Right ventricle myocardium inferior (tissue), 1 donor: Measurements from ENCODE around the gene PPTC7. TPM values are rescaled to one million over a fixed set of nuclear protein-coding genes. Genes with fewer than 3 reads are reported as not detected.
A peak's percentile ranks its signal among the peaks of the same experiment; 100 is the strongest.
"Not testable (repeated sequence)": the region's sequence is repeated elsewhere in the genome, so short reads cannot be mapped to it uniquely, and the experiment has no call there.

Experiments used
- ATAC-seq: fragments of 200-7000 bp; cut with Tn5 transposase; one replicate; pipeline ENCODE4 v1.9.1; 2020; ENCODE audit warnings: mild to moderate bottlenecking, moderate library complexity
- DNase-seq: peaks from one replicate; pipeline ENCODE4 v3.0.0; 2021; ENCODE audit errors: missing footprints
- intact Hi-C: fragments of 100-400 bp; cut with DNase I; formaldehyde crosslinking; loops from one replicate; pipeline ENCODE4 v1.11.0; 2022
- long read RNA-seq: library from polyadenylated mRNA; unstranded; transcript quantifications from one replicate; pipeline ENCODE4 v2.0.0, GENCODE V29; 2021
- total RNA-seq: library from RNA; stranded (reverse); fragmentation: NEBNext Ultra II Directional; extraction: Animal tissue kit (Norgen Biotek cat#: 25700); gene quantifications from one replicate; pipeline ENCODE4 v1.2.1, GENCODE V29; 2021
- donor health status: DM: no; HTN: yes; CAD: no; lungs with severe emphysema.

Gene PPTC7
- 99.2 TPM for total RNA-seq
- long read RNA-seq, full-length matches to known transcripts, result 7 of 18 reads
- long read RNA-seq, partial matches to known transcripts, result 1 of 18 reads
- long read RNA-seq, other reads (novel, unspliced or antisense), result 10 of 18 reads

GRCh38 chr12:110583137-110584059 is at the start of gene PPTC7:
TSS of gene PPTC7 (minus strand) at chr12:110583318. CDS start at chr12:110583031, 287 bp downstream.
- ATAC-seq (peak; percentile 97), DNase-seq (peak; percentile 99)
- intact Hi-C loops, result loop anchor here (2.0 kb wide), 1 partner anchor 47 kb away; no protein-coding TSS in a partner anchor

DNA sequence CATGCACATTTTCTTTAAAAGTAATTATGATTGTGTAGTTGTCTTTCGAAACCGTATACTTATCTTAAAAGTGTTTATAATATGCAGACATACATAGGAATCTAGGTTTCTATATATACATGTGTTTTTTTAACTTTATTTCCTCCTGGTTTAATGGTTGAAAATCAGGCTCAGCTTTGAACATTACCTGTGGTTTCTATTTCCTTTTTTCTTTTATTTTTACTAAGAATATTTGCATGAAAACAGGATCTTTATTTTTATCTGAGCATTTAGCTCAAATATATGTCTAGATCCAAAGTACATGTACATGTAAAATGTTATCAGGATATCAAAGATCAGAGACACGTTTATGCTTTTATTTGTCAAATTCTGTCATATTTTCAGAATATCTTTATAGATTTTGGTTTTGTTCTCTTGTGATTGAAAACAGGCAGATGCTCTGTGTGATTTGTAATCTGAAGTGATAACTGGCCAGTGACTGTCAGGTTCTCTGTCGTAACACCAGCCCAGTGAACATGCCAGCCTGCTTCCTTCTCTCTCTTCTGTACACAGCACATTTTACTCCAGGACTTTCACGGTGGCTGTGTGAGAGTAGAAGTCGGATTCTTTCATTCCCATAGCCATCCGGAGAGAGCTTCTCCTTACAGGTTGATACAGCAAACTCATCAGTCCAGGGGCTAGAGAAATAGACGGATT is 44.5 kb upstream of the PPTC7 start:
- ATAC-seq (no peak), DNase-seq (no peak)
- intact Hi-C loops, result no loop called here

DNA sequence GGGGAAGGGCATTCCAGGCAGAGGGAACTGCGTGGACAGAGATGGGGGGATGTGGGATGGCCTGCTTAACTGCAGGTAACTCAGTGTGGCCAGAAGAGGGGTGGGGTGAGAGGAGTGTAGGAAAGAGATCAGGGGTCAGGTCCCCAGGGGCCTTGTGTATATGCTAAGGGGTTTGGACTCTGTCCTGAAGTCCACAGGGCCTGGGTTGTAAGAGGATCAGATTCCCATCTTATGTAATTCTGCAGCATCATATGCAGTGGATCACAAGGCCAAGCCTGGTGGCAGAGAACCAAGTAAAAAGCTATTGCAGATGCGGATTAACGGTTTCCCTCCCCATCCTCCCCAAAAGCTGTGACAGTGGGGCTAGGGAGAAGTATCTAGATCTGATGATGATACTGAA is 39.5 kb upstream of the PPTC7 start:
- intact Hi-C loops, result loop anchor here (5.0 kb wide), 1 partner anchor 205 kb away; no protein-coding TSS in a partner anchor
- DNase-seq (no peak), ATAC-seq (no peak)

- intact Hi-C loops, result no loop called here
- ATAC-seq, result no peak
Observed at GRCh38 chr12:110619534-110619953, 36.4 kb upstream of the PPTC7 start.

GRCh38 chr12:110616471-110617115 is 33.5 kb upstream of the PPTC7 start:
- intact Hi-C loops, result no loop called here
- DNase-seq, result no peak
- ATAC-seq, result no peak

More at GRCh38 chr12:110619534-110619953, 36.4 kb upstream of the PPTC7 start:
- no peak for DNase-seq

GRCh38 chr12:110615171-110615570 is 32.1 kb upstream of the PPTC7 start:
- no peak for DNase-seq
- intact Hi-C loops, result loop anchor here (2.0 kb wide), 1 partner anchor 26 kb away; no protein-coding TSS in a partner anchor
- no peak for ATAC-seq

- DNase-seq (peak; percentile 99), ATAC-seq (peak; percentile 99)
- intact Hi-C loops, result loop anchor here (2.0 to 5.0 kb wide), 2 partner anchors 27 to 83 kb away; no protein-coding TSS in a partner anchor
Observed at GRCh38 chr12:110613771-110614684, 30.9 kb upstream of the PPTC7 start, which contains the start of gene TCTN1. TSS of gene TCTN1 (plus strand) at chr12:110614129. CDS start at chr12:110614183, 54 bp downstream.

GRCh38 chr12:110613071-110613770 is 30.1 kb upstream of the PPTC7 start:
- intact Hi-C loops, result loop anchor here (5.0 kb wide), 1 partner anchor 84 kb away; no protein-coding TSS in a partner anchor
- DNase-seq, result no peak
- peak; percentile 45 for ATAC-seq

- intact Hi-C loops, result no loop called here
- DNase-seq (no peak), ATAC-seq (no peak)
Observed at GRCh38 chr12:110606253-110606611, 23.1 kb upstream of the PPTC7 start.

DNA sequence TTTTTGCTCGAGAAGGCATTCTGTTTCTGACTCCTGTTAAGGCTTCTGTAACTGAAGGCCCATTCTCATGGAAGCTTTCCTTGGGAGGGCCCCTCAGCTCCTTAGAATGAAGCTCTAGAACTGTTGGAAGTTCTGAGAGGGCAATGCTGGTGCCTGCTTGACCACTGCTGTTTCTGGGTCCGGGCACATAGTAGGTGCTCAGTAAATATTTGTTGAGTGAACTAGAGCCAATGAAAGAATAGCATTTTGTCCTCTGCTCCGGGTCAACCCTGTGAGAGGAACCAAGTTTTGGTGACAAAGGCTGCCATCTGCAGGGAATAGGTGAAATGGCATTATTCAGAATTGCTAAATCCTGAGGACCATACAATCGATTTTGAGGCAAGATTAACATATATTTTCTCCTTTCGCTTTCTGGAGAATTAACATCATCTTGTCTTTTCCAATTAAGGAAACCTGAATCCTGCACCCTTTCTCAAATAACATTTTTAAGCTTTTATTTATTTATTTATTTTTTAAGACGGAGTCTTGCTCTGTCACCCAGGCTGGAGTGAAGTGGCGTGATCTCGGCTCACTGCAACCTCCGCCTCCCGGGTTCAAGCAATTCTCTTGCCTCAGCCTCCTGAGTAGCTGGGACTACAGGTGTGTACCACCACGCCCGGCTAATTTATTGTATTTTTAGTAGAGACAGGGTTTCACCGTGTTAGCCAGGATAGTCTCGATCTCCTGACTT is 19.1 kb upstream of the PPTC7 start:
- intact Hi-C loops, result loop anchor here (1.0 to 5.0 kb wide), 4 partner anchors 90 to 285 kb away; partner anchors contain the start of genes ARPC3, FAM216A and GPN3
- ATAC-seq, result peak; percentile 64

DNA sequence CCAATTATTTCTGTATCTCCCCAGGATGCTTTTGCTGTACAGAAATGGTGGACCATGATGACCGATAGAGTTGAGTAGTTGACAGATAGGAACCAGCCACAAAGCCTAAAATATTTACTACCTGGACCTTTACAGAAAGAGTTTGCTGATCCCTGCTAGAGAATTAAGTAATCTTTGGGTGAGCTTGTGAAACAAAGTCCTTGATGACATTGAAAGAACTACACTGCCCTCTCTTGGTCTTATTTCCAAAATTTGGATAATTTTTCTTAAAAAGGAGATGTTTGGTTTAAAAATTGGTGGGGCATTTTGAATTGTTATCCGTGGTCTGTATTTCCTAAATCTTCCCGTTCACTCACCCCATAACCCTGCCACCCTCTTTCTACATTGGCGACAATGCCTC is 17.1 kb upstream of the PPTC7 start:
- ATAC-seq, result peak; percentile 51
- intact Hi-C loops, result loop anchor here (5.0 kb wide), 2 partner anchors 148 to 287 kb away; partner anchors contain the start of gene ARPC3
- no peak for DNase-seq

More for the DNA sequence above, 19.1 kb upstream of the PPTC7 start:
- not testable (repeated sequence) for DNase-seq

- intact Hi-C loops, result no loop called here
- DNase-seq, result no peak
- ATAC-seq, result no peak
Observed at GRCh38 chr12:110599334-110599733, 16.2 kb upstream of the PPTC7 start.

GRCh38 chr12:110597885-110598284 is 14.8 kb upstream of the PPTC7 start:
- DNase-seq, result no peak
- ATAC-seq, result no peak
- intact Hi-C loops, result no loop called here

DNA sequence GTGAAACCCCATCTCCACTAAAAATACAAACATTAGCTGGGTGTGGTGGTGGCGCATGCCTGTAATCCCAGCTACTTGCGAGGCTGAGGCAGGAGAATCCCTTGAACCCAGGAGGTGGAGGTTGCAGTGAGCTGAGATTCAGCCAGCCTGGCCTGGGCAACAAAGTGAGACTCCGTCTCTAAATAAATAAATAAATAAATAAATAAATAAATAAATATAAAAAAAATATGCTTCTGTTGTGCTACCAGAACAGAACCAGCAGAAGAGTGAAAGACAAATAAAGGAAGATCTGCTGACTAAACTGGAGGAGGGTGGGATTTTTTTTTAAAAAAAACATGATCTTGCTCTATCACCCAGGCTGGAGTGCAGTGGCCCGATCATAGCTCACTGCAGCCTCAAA is 9.8 kb upstream of the PPTC7 start:
- intact Hi-C loops, ATAC-seq, DNase-seq: not testable (repeated sequence)

DNA sequence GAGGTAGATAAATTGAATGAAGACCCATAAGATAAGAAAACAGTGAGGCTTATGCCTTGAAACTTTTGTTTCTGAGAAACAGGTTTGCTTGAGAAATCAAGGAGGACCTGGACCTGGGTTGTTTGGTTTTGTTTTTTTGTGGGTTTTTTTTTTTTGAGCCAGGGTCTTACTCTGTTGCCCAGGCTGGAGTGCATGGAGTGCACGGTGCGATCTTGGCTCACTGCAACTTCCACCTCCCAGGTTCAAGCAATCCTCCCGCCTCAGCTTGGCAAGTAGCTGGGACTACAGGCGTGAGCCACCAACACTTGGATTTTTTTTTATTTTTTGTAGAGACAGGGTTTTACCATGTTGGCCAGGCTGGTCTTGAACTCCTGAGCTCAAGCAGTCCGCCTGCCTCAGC is 9.0 kb upstream of the PPTC7 start:
- intact Hi-C loops, result no loop called here
- no peak for ATAC-seq
- DNase-seq, result no peak

DNA sequence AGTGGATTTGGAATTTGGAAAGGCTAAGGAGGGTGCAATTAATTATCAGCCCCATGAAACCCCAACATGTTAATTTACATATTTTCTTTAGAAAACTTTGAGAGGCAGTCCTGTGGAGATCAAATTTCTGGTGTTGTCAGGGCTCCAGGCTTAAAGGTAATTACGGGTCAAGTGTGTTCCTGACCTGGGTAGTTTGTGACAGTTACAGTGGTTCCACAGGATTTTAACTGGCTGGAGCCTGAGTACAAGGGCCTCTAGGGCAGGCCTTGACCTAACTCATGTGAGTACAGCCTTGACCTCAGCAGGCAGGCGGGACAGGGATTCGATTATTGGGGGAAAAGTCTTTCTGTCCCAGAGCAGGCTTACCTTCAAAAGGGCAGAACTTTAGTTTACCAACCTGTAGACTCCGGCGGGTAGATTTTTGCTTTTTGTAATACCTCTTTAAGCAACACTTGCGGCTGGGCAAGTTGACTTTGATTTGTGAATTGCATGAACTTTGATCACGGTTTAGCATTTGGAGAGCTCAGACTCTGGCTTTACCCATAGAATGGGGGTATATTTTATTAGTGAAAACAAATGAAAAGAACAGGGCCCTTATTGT is 8.4 kb upstream of the PPTC7 start:
- intact Hi-C loops, result no loop called here
- DNase-seq, result no peak
- ATAC-seq, result peak; percentile 58
